Bronchial epithelial cell (primary cell): ENCODE data around the gene RPS14. TPM values are rescaled to one million over a fixed set of nuclear protein-coding genes. Genes with fewer than 3 reads are reported as not detected.

Experiments used
- DNase-seq: peaks from one replicate; pipeline ENCODE4 v3.0.0-alpha.2; 2010; ENCODE audit warnings: low read depth
- FAIRE-seq: peaks from 2 replicates; lab custom pipeline; 2011; peaks lifted over from hg19 to GRCh38; lab: Jason Lieb, UNC
- H3K27me3 ChIP-seq: 2 replicates; pipeline ENCODE4 v1.5.1; 2011; ENCODE audit warnings: low read length; ENCODE audit not compliant: control insufficient read depth, insufficient read depth
- H3K36me3 ChIP-seq: 2 replicates; pipeline ENCODE4 v1.5.1; 2011; ENCODE audit warnings: low read length; ENCODE audit not compliant: control insufficient read depth, insufficient read depth
- H3K4me3 ChIP-seq: 2 replicates; pipeline ENCODE4 v1.5.1; 2011; ENCODE audit warnings: mild to moderate bottlenecking, low read depth, low read length, control low read depth
- CTCF ChIP-seq: IDR thresholded peaks from 2 replicates; pipeline ENCODE4 v1.5.1; 2011; ENCODE audit warnings: mild to moderate bottlenecking, moderate library complexity, low read length, control low read depth, inconsistent platforms; ENCODE audit not compliant: insufficient read depth, severe bottlenecking
- total RNA-seq: library from RNA; depleted of rRNA; stranded (reverse); fragments of >200 nt; gene quantifications from 2 replicates; pipeline ENCODE4 v1.2.1, GENCODE V29; 2014

Gene RPS14
- total RNA-seq, 1 donor from 2014 or later = 8,789 TPM

- Histone ChIP-seq H3K4me3 (no peak overlapping the region), H3K27me3 (no peaks in the 10 kb centered on the region), H3K36me3 (peaks cover 15% of the 10 kb centered on the region)
- DNase-seq (no peak), FAIRE-seq (no peak)
- TF ChIP-seq CTCF = no peak
Measured at GRCh38 chr5:150401376-150402228, 47.9 kb downstream of the RPS14 start.

- Histone ChIP-seq H3K27me3 (no peaks in the 10 kb centered on the region), H3K4me3 (no peak overlapping the region), H3K36me3 (peaks cover 15% of the 10 kb centered on the region)
- TF ChIP-seq CTCF = no peak
- no peak for DNase-seq
- no peak for FAIRE-seq
Measured at GRCh38 chr5:150401076-150401375, 48.5 kb downstream of the RPS14 start.

- DNase-seq = no peak
- TF ChIP-seq CTCF = no peak
- Histone ChIP-seq H3K27me3 (no peaks in the 10 kb centered on the region), H3K36me3 (peaks cover 15% of the 10 kb centered on the region), H3K4me3 (no peak overlapping the region)
- FAIRE-seq = peak; percentile 64
Measured at GRCh38 chr5:150400316-150401075, 49.0 kb downstream of the RPS14 start.

- TF ChIP-seq CTCF = no peak
- FAIRE-seq = no peak
- no peak for DNase-seq
- Histone ChIP-seq H3K36me3 (peaks cover 21% of the 10 kb centered on the region), H3K27me3 (no peaks in the 10 kb centered on the region), H3K4me3 (no peak overlapping the region)
Measured at GRCh38 chr5:150399524-150400211, 49.9 kb downstream of the RPS14 start.

DNA sequence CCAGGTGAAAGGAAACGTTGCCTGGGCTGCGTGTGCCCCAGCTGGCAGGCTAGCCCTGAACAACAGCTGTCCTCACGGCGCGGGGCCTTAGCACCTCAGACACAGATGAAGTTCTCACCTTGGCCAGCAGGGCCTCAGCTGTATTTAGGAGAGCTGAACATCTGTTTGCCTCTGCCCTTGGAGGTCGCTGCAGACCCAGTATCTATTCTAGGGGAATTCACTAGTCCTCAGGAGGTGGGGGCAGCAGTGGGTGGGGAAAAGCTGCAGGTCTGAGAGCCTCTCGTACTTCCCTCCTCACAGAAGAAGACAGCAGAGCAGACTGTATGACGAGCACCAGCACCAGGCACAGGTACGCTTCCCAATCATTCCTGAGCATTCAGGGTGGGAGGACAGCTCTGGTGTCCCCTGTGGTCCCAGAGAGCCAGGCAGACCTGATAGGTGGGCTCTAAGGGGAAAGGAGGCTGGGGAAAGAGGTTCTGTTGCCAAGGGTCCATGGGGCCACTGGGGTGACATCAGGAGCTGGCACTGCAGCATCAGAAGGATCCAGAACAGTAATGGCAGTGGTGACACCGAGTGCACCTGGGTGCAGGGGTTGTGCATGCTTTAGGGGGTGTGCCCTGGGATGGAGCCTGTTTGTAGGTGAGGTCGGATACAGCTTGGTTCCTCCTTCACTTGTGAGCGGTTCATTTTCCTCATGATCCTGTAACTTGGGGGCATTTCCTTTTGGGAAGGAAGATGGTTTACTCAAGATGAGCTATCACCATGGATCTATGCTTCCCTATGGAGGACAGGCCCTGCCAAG is 50.6 kb downstream of the RPS14 start:
- H3K4me3 ChIP-seq = no peak overlapping the region
- no peaks in the 10 kb centered on the region for H3K27me3 ChIP-seq
- FAIRE-seq (no peak), DNase-seq (no peak)
- peaks cover 25% of the 10 kb centered on the region for H3K36me3 ChIP-seq
- peak; percentile 21 for TF ChIP-seq CTCF
